ENCODE data around the gene SLC6A14.

- peak in 1 of 3 experiments; percentile 7 for TF ChIP-seq CTCF (IDR thresholded peaks at IDR 0.05)
- no peak for TF ChIP-seq POLR2A (IDR thresholded peaks at IDR 0.05)
- TF ChIP-seq POLR2AphosphoS5 (IDR thresholded peaks at IDR 0.05; ENCODE audit: insufficient read depth in 1 of 2, low read depth in 1 of 2) = no peak
Measured at GRCh38 chrX:116490104-116490503, 53.7 kb downstream of the SLC6A14 start.

Data from vagina (tissue), 2 donors.